ENCODE measurements around the gene MUCL3.
"Not testable (repeated sequence)": the region's sequence is repeated elsewhere in the genome, so short reads cannot be mapped to it uniquely, and the experiment has no call there.

DNA sequence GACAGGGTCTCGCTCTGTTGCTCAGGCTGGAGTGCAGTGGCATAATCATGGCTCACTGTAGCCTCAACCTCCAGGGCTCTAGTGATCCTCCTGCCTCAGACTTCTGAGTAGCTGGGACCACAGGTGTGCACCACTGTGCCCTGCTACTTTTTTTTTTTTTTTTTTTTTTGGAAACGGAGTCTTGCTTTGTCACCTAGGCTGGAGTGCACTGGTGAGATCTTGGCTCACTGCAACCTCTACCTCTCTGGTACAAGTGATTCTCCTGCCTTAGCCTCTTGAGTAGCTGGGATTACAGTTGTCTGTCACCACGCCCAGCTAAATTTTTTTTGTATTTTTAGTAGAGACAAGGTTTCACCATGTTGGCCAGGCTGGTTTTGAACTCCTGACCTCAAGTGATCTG lies 13.7 kb upstream of the MUCL3 start:
- TF ChIP-seq, protein P1, sequence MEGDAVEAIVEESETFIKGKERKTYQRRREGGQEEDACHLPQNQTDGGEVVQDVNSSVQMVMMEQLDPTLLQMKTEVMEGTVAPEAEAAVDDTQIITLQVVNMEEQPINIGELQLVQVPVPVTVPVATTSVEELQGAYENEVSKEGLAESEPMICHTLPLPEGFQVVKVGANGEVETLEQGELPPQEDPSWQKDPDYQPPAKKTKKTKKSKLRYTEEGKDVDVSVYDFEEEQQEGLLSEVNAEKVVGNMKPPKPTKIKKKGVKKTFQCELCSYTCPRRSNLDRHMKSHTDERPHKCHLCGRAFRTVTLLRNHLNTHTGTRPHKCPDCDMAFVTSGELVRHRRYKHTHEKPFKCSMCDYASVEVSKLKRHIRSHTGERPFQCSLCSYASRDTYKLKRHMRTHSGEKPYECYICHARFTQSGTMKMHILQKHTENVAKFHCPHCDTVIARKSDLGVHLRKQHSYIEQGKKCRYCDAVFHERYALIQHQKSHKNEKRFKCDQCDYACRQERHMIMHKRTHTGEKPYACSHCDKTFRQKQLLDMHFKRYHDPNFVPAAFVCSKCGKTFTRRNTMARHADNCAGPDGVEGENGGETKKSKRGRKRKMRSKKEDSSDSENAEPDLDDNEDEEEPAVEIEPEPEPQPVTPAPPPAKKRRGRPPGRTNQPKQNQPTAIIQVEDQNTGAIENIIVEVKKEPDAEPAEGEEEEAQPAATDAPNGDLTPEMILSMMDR (IDR thresholded peaks at IDR 0.05): not testable (repeated sequence)
- TF ChIP-seq POLR2A (IDR thresholded peaks at IDR 0.05): not testable (repeated sequence)
